SK-N-MC (cell line): ENCODE measurements around the gene TIMMDC1.

Source experiments
- EZH2 ChIP-seq: fragments of 200-600 bp; sonication (generic); IDR thresholded peaks from one replicate; pipeline ENCODE4 v1.6.1; 2017; ENCODE audit warnings: antibody characterized with exemption
- FOXP2 ChIP-seq: optimal IDR thresholded peaks from 2 replicates; pipeline ENCODE3; 2011; ENCODE audit warnings: mild to moderate bottlenecking, moderate library complexity; ENCODE audit not compliant: insufficient read depth; ENCODE audit errors: extremely low read length, control extremely low read depth
- POLR2AphosphoS5 ChIP-seq: IDR thresholded peaks from 2 replicates; pipeline ENCODE4 v1.6.1; 2012; ENCODE audit warnings: mild to moderate bottlenecking, low read depth, low read length, borderline replicate concordance

- no peak for TF ChIP-seq POLR2AphosphoS5
- TF ChIP-seq EZH2: no peak
- no peak for TF ChIP-seq FOXP2
These were observed 26.8 kb downstream of the TIMMDC1 start for GRCh38 chr3:119524931-119525662.
